PC-3 (cell line): ENCODE measurements around the gene PRSS33.

Experiments used
- EZH2phosphoT487 ChIP-seq: fragments of 300-600 bp; sonication (generic); IDR thresholded peaks from 2 replicates; pipeline ENCODE4 v1.6.1; 2018; ENCODE audit warnings: mild to moderate bottlenecking, antibody characterized with exemption, low read length, borderline replicate concordance
- TF ChIP-seq, protein P1 (sequence below): fragments of 300-600 bp; sonication (generic); conservative IDR thresholded peaks from 2 replicates; pipeline ENCODE4 v1.5.1; 2017; ENCODE audit warnings: antibody characterized with exemption, low read depth, mild to moderate bottlenecking, low read length

DNA sequence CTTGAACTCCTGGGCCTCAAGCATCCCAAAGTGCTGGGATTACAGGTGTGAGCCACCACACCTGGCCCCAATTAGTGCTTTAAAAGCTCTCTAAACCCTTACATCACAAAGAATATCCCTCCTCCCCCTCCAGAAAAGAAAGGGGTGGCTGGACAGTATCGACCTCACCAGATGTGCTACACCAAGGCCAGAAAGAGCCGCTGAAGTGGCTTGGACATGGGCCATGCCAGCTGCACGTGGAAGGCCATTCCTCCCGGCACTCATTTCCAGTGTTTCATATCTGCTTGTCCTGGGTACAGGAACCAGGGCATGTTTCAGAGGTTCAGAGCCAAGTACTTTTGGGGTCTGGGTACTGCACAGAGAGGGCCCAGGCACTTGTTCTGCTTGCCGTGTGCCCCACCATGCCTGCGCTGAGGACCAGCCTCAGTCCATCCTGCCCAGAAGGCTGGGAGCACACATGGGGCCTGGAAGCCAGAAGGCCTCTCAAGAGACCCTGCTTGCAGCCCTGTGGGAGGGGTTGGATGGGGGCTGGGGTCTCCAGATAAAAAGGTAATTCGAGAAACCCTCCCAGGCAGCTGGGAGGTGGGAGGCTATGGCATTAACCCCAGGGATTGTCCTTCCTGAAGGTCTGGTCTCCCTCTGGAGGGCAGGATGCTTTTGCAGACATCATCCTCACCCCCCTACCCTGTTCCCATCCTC lies 38.5 kb downstream of the PRSS33 start:
- TF ChIP-seq, protein P1, sequence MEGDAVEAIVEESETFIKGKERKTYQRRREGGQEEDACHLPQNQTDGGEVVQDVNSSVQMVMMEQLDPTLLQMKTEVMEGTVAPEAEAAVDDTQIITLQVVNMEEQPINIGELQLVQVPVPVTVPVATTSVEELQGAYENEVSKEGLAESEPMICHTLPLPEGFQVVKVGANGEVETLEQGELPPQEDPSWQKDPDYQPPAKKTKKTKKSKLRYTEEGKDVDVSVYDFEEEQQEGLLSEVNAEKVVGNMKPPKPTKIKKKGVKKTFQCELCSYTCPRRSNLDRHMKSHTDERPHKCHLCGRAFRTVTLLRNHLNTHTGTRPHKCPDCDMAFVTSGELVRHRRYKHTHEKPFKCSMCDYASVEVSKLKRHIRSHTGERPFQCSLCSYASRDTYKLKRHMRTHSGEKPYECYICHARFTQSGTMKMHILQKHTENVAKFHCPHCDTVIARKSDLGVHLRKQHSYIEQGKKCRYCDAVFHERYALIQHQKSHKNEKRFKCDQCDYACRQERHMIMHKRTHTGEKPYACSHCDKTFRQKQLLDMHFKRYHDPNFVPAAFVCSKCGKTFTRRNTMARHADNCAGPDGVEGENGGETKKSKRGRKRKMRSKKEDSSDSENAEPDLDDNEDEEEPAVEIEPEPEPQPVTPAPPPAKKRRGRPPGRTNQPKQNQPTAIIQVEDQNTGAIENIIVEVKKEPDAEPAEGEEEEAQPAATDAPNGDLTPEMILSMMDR = no peak
- TF ChIP-seq EZH2phosphoT487 = no peak
